ENCODE measurements around the gene ADD1. TPM values are rescaled to one million over a fixed set of nuclear protein-coding genes. Genes with fewer than 3 reads are reported as not detected.
A peak's percentile ranks its signal among the peaks of the same experiment; 100 is the strongest.
"Not testable (repeated sequence)": the region's sequence is repeated elsewhere in the genome, so short reads cannot be mapped to it uniquely, and the experiment has no call there.

The ADD1 gene
- polyA plus RNA-seq, 1 donor, result 290 TPM

GRCh38 chr4:2944586-2945526 lies 101.2 kb downstream of the ADD1 start:
- DNase-seq, result no peak

DNA sequence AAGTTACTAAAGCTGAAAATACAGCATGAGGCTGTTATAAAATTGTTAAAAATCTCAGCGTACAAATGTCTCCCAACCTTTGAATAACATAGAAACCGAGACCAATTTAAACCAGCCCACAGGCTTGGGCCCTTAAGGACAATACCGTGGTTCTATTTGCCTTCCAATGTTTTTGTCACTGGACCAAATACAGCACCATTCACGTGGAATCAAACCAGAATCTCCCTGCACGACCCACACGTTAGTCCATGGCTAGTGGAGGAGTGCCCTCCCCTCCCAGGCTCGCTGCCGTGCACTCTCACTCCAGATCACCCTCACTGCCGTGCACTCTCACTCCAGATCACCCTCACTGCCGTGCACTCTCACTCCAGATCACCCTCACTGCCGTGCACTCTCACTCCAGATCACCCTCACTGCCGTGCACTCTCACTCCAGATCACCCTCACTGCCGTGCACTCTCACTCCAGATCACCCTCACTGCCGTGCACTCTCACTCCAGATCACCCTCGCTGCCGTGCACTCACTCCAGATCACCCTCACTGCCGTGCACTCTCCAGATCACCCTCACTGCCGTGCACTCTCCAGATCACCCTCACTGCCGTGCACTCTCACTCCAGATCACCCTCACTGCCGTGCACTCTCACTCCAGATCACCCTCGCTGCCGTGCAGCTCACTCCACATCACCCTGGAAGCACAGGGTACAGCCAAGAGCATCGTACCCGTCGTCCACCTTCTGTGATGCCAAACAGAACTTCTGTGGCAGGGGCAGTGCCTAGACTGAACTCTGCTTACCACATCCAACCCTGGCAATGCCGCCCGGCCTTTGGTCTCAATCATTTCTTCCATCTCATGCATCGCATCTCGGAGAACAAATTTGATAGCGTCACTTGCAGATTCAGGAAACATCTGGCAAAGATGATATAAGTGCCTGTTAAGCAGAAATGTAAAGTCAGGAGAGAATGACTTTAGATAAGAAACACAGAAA lies 102.3 kb downstream of the ADD1 start:
- DNase-seq, result not testable (repeated sequence)

DNA sequence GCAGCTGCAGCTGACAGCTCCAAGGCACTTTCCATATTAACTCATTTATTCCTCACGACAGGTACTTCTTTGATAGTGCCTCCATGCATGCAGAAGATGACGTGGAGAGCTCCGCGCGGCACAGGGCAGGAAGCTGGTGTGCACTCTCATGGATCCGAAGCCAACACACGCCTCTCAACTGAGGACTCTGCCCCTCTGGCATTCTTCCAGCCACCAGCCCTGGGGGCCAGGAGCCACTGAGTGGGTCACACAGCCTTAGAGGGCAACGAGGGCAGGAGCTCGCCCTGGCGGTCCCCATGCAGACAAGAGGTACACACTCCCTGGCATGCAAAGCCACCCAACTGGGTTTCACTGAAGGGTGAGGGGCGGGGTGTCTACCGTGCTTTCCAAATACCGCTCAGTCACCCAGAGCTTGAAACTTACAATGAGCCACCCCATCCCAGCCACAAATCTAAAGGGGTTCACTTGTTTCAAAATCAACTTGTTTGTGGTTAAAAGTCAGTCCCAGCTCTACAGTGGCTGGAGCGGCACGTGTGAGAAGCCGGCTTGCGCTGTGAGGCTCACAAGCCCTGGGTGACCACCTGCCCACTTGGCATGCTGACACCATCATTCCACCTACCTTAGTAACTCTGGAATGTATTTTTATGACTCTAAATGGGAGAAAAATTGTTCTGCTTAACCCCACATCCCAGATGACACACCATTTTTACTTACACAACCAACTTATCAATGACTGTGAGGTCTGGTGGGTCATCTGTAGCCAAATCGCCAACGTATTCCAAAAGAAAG lies 103.4 kb downstream of the ADD1 start:
- DNase-seq, result no peak

- no peak for DNase-seq
Measured at GRCh38 chr4:2947926-2948325, 104.3 kb downstream of the ADD1 start.

GRCh38 chr4:2948895-2949781 lies 105.5 kb downstream of the ADD1 start:
- DNase-seq, result no peak

GRCh38 chr4:2949782-2950125 lies 106.1 kb downstream of the ADD1 start:
- no peak for DNase-seq

DNA sequence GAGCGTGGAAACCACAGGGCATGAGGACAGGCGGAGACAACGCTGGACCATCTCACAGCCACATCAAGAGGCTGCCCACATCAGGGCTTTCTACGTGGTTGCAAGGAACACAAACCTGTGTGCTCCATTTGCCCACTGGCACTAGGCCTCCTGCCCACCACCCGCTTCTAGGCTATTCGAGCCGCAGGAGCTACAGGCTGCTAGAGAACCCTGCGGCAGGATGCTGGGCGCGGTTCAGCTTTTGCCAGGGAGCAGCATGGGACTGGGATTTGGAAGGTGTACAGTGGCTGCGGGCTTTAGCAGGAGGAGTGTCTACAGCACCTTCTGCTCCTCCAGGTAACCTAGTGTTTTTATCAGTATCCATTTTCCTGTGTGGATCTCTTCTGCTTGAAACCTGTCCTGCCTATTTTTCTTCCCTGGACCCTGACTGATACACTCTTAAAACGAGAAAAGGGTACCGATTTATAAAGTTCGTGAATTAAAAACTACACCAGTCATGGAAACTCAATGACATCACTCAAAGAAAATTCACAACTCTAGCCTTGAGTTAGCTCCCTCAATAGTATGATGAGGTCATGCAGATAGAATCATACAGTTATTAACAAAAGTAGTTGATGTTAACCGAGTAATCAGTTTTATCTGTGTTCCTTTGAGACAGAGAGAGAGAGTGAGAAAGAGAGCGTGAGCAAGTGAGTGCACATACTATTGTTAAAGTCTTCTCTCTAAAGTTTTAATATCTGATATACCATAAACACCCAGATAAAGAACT lies 106.8 kb downstream of the ADD1 start:
- DNase-seq, result no peak

- no peak for DNase-seq
Measured at GRCh38 chr4:2953496-2953895, 109.9 kb downstream of the ADD1 start.

GRCh38 chr4:2954358-2955185 lies 110.9 kb downstream of the ADD1 start:
- DNase-seq, result no peak

DNA sequence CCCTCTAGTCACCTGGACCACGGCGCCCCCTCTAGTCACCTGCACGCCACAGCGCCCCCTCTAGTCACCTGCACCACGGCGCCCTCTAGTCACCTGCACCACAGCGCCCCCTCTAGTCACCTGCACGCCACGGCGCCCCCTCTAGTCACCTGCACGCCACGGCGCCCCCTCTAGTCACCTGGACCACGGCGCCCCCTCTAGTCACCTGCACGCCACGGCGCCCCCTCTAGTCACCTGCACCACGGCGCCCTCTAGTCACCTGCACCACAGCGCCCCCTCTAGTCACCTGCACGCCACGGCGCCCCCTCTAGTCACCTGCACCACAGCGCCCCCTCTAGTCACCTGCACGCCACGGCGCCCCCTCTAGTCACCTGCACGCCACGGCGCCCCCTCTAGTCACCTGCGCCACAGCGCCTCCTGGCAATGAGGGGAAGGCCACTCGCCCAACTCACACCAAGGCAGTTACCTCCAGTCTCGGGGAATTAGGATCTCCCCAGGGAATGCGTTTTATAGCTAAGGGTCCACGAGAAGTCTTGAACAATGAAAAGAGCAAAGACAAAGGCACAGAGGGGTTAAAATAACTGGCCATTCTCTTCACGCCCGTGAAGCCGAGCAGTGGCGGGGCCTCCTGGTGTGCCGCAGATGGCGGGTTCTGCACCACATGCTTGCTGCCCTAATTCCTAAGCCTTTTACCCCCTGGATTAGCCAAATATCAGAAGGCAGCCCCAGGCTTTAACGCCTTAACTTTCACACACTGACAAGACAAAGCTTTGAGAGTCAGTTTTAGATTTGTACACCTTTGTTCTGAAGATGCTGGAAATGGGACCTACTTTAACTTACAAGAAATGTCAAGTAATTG lies 111.8 kb downstream of the ADD1 start:
- not testable (repeated sequence) for DNase-seq

GRCh38 chr4:2958446-2958845 lies 114.8 kb downstream of the ADD1 start:
- no peak for DNase-seq

DNA sequence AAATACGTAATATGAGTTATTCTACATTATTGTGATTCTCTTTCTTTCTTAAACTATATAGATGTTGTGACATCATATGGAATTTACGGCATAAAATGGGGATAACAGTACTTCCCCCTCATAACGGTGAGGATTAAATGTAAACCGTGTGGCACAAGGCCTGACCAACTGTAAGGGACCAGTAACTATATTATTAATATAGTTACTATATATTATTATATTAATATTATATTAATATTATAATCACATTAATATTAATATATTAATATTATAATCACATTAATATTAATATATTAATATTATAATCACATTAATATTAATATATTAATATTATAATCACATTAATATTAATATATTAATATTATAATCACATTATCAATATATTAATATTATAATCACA lies 116.8 kb downstream of the ADD1 start:
- DNase-seq, result not testable (repeated sequence)

- no peak for DNase-seq
Measured at GRCh38 chr4:2961421-2961810, 117.8 kb downstream of the ADD1 start.

- DNase-seq, result no peak
Measured at GRCh38 chr4:2961811-2962441, 118.3 kb downstream of the ADD1 start.

GRCh38 chr4:2962614-2963174 lies 119.0 kb downstream of the ADD1 start:
- peak; percentile 48 for DNase-seq

DNA sequence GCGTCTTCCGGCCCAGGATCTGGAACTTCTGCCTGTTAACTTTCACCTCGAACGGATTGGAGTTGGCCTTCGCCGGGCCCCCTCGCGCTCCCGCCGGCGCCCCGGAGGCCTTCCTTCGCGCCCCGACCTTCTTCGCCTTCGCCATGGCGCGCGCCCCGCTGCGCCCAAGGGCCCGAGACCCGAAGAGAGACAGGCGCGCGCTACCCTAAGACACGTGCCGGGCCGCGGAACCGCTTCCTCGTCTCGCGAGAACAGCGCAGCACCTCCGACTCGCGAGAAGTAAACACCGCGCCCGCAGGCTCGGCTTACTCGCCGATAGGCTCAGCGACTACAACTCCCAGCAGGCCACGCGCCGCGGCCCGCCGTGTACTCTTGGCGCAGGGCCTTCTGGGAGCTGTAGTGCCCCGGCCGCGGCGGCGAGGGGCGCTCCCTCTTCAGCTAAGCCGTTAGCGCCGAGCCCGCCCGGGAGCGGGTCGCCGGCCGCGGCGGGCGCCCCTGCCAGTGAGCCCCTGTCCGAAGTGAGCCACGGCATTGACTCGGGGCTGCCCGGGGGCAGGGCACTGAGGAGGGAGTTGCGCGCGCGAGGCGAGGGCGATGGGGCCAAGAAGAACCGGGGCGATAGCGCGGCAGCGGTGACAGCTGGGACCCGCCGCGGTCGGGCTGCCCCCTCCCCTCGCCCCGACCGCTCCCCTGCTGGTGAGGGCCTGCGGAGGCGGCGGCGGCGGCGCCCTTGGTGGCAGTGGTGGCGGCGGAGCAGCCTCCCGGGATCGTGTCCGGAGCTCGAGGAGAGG lies 119.7 kb downstream of the ADD1 start, which contains the start of the genes GRK4 and NOP14:
Gene GRK4 (plus strand): TSS at position 397 of the 791 bp plus-strand sequence. CDS start 500 bp downstream, outside the sequence.
Gene NOP14 (minus strand): TSS at position 232 of the 791 bp plus-strand sequence. CDS start 87 bp downstream, at position 145.
- peak; percentile 97 for DNase-seq

Data from left kidney (tissue), 2 donors.